ENCODE data around the gene TTC1.
"Not testable (repeated sequence)": the region's sequence is repeated elsewhere in the genome, so short reads cannot be mapped to it uniquely, and the experiment has no call there.

TTC1 gene

DNA sequence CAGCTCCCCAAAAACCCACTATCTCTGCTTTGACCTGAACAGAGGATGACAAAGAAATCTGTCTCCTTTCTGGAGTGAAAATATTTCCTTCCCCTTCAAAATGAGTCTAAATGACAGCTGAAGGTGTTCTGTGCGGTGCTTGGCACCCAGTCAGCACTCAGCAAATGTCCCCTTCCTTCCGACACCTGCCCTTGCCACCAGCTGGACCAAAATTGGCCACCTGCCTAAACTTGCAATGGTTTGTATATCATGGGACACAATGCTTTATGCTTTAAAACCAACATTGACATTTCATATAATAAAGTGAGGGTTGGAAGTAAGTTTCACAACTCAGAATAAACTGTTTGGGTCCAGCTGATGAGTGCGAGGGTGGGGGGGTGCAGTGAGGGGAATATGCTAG, 7.5 kb upstream of the TTC1 start:
- DNase-seq, result peak; percentile 2

DNA sequence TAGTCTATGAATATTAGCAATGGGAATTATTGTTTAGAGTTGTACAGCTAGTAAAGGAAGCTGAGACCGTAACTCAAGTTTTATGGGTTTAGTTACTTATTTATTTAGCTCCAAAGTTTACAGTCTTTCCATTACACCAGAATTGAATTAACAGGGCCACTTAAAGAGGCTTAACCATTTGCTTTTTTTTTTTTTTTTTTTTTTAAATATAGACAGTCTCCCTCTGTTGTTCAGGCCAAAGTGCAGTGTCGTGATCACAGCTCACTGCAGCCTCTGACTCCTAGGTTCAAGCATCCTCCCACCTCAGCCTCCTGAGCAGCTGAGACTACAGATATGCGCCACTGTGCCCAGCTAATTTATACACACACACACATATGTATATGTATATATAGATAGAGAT, 1.4 kb upstream of the TTC1 start:
- DNase-seq, result no peak

DNA sequence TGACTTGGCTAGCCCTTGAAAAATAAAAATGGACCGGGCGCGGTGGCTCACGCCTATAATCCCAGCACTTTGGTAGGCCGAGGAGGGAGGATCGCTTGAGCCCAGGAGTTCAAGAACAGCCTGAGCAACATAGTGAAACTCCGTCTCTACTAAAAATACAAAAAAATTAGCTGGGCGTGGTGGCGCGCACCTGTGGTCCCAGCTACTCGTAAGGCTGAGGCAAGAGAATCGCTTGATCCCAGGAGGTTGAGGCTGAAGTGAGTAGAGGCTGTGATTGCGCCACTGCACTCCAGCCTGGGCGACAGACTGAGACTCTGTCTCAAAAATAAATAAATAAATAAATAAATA, 436 bp upstream of the TTC1 start:
- not testable (repeated sequence) for DNase-seq

- DNase-seq, result no peak
Observed at GRCh38 chr5:160009591-160009989, 651 bp downstream of the TTC1 start.

- DNase-seq, result no peak
Observed at GRCh38 chr5:160011471-160011870, 2.5 kb downstream of the TTC1 start.

- DNase-seq, result not testable (repeated sequence)
Observed at GRCh38 chr5:160014197-160014596, 5.3 kb downstream of the TTC1 start.

DNA sequence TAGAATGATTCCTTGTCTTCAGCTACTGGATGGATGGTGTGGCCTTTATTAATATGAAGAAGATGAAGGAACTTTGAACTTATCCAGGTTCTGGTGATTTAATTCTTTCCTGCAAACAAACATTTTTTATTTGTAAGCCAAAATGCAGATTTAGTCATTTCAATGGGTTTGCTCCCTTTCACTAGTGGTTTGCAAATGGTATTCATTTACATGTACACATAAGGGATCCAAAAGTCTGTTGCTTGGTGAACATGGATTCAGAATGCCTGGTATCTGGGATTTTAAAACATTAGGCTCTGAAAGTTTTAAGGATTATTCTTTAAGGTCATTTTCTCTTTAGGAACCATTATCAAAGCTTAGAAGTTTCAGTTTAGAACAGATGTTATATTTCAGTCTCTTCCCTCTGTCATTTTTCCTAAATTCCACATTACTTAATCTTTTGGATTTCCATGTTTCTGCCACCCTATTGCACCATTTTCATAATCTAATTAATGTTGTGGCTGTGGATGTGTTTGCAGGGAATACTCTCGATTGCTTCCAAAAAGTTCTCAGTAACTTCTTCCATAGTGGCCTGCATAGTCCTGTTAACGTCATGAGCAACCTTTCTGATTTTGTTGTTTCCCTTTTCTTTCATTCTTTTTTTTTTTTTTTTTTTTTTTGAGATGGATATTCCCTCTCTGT, 10.1 kb downstream of the TTC1 start:
- no peak for DNase-seq

- no peak for DNase-seq
Observed at GRCh38 chr5:160020266-160020770, 11.4 kb downstream of the TTC1 start.

DNA sequence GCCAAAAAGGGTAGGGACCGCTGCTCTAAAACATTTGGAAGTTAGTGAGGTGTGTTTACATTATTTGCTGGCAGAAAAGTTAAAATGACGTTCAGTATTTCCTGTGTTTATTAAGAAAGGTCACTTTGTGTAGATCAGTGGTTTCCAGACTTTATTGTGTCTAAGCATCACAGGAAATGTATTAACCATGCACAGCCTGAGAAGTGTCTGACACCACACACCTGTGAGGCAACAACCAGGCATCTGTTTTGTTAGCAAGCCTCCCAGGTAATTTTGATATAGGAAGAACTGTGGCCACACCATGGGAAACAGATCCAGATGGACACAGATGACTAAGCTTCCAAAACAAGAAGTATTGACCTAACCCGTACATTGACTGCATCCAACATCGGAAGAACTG, 12.0 kb downstream of the TTC1 start:
- no peak for DNase-seq

DNA sequence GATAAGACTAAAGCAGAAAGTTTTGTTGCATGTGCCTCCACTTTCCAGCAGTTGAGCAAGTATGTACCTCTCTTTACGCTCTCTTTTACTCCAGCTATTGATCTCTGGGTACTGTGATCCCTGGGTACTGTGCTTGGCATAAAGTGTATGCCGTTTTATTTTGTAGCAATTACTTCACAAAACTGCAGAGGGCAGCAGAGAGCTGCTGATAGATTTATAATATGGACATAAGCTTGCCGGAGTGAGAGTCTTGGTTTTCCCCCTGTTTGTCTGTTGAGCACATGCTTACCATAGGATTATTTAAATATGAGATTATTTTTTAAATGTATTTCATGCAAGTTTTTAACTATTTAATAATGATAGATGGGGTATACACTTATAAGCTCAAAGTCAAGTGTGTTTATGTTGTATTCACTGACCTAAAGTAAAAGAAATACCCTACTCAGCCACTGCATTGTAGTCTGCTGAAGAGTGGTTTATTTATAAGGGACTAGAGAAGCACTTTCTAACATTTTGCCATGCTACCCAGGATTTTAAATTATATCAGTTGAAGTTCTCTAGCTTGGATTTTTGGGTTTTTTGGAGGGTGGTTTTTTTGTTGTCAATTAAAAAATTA, 13.0 kb downstream of the TTC1 start:
- DNase-seq, result peak; percentile 50

DNA sequence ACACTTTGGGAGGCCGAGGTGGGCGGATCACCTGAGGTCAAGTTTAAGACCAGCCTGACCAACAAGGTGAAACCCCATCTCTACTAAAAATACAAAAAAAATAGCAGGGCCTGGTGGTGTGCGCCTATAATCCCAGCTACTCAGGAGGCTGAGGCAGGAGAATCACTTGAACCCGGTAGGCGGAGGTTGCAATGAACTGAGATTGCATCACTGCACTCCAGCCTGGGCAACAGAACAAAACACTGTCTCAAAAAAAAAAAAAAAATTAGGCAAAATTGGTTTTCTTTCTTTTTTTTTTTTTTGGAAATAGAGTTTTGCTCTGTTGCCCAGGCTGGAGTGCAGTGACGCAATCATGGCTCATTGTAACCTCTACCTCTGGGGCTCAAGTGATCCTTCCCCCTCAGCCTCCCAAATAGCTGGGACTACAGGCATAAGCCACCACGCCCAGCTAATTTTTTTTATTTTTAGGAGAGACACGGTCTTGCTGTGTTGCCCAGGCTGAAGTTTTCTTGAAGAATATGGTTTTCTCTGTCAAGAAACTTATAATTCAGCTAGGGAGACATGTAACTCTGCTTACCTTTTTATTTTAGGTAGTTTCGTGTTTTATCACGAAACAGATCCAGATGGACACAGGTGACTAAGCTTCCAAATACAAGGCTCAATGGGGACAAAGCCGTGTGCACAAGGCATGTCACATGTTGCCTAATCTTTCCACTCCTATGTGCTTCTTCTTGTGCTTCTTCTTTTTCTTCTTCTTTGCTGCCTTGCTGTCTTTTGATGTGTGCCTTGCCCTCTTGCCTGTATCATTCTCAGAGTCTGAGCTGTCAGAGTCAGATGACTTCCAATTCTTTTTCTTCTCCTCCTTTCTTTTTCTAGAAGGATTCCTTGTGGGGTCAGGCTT, 14.3 kb downstream of the TTC1 start:
- DNase-seq, result no peak

DNA sequence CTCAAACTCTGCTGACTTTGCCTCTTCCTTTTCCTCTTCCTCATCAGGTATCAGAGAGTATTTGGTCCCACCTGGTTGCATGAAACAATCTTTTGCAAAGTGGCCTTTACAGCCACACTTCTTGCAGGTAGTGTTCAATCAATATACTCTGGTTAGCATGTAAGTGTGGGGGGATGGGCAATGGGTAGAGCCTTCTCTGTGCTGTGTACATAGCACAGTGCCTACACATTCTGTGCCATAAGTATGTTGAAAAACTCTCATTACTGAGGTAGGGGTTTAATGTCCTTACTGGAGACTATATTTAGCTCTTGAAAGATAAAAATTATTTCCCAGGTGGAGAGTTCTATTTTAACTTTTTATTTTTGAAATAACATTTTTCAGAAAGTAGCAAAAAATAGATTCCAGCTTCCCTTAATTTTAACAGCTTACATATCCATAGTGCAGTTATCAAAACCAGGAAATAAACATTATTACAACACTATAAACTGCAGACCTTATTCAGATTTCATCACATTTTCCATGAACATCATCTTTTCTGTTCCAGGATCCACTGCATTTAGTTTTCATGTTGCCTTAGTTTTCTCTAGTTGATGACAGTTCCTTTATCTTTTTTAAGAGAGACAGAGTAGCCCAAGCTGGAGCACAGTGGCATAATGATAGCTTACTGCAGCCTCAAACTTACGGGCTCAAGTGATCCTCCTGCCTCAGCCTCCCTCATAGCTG, 15.1 kb downstream of the TTC1 start:
- no peak for DNase-seq

- no peak for DNase-seq
Observed at GRCh38 chr5:160029004-160029403, 20.1 kb downstream of the TTC1 start.

DNA sequence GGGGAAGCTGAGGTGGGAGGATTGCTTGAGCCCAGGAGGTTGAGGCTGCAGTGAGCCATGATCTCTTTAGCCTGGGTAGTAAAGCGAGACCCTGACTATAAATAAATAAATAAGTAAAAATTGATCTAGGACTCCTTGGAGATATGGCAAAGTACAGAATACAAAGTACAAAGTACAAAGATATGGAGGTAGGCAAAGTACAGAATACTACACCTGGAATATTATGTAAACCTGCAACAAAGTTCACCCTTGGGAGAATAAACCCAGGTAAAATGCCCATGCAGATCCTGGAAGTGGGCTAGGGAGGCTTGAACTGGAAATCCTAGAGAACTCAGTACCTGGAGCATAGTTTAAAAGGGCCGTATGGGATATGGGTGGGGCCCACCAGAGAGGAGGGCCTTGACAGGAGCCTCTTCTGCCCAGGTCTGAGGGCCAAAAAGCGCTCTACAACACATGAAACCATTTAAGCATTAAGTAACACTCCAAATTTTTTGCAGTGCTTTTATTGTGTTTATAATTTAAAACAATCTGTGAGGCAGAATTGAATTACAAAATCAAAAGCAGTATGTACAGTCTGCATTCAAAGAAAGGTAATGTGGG, 20.7 kb downstream of the TTC1 start:
- DNase-seq, result no peak

DNA sequence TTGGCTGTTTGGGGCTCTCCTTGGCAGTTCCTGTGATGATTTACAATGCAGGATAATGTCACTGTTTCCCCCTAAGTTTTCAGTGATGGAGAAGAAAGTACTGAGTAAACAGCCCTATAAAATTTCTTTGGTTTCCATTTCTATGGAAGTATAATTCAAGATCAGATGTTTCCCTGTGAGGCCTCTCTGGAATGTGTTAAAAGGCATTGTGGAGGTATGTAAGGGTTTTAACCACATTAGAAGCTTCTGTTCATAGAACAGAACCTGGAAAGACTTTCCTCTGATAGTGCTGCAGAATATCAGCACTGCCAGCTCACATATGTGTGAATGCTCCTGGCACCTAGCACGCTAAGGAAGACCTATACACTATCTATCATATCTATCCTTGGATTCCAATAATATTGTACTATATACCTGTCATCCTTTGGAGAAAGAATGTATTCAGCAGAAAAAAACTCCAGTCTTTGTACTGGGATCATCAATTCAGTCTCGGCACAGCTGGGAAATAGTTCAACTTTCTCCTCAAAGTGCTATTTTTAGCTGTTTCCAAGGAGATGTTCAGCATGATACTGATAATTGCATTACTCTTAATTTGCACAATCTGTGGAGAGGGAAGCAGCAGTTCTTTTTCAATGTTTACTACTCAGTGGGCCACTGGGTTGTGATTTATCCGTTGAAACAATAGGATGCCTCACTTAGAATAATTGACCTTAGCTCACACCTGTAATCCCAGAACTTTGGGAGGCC, 21.9 kb downstream of the TTC1 start:
- DNase-seq, result no peak

- DNase-seq, result no peak
Observed at GRCh38 chr5:160033546-160034252, 24.8 kb downstream of the TTC1 start.

DNA sequence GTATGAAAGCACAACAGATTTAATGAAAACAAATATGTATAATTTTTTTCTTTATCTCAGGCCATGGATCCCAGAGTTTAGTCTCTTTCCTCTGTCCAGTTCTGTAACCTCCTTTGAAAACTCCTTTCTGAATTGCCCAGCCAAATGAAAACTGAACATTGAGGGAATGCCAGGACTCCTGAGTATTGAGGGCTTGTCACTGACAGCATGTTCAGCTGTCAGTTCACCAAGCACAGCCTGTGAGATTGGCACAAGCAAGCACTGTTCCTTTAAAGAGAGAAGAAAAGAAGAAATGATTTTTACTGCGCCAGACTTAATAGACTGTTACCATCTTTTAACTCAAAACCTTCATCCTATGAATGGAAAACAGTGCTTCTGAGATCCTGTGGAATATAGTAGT, 27.3 kb downstream of the TTC1 start:
- no peak for DNase-seq

DNA sequence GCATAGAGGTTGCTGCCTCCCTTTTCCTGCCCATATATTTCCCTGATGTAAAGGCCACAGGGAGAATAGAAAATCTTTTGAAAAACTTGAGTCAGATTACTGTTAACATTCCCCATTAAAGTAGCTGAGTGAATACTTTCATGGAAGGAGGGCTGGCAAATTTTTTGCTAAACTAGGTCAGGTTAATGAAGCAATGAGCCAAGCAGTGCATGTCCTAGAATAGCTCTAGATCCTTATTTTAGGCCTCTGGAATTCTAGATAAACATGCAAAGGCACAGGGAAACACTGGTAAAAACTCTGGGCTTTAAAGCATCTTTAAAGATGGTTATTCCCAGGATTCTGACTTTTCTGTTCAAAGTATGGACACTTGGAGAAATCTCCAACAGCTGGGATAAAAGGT, 27.9 kb downstream of the TTC1 start:
- DNase-seq, result no peak

- DNase-seq, result no peak
Observed at GRCh38 chr5:160039810-160040470, 31.0 kb downstream of the TTC1 start.

GRCh38 chr5:160040471-160040835, 31.5 kb downstream of the TTC1 start:
- DNase-seq, result no peak

GRCh38 chr5:160042671-160043070, 33.7 kb downstream of the TTC1 start:
- DNase-seq, result no peak

Data from DMS79 treated with DMSO at 0.1 percent for 48 hours (cell line).